HG03025 (cell line): ENCODE measurements around the gene SMOC1.

Experiments used
- ATAC-seq: cut with Tn5 transposase; IDR thresholded peaks from one replicate; pipeline ENCODE4 v1.9.1; 2021; ENCODE audit warnings: mild to moderate bottlenecking, moderate library complexity; ENCODE audit not compliant: unreplicated experiment, low FRiP score

SMOC1 gene

DNA sequence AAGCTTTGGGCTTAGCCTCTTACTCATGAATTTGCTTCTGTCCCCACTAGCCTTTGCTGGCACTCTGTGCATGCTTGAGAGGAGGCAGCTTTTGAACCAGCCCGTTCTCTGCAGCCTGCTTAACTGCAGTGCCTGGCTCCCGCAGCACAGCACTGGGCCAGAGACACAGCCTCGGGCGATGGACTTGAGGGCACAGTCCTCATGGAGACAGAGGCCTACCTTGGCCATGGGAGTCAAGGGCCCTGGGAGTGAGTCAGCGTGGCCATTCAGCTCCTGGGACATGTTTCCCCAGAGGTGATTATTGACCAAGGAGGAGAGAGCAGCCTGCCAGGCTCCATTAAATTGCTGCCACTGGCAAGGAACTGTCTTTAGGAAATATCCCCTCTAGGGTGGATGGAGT is 93.5 kb downstream of the SMOC1 start:
- no peak for ATAC-seq

DNA sequence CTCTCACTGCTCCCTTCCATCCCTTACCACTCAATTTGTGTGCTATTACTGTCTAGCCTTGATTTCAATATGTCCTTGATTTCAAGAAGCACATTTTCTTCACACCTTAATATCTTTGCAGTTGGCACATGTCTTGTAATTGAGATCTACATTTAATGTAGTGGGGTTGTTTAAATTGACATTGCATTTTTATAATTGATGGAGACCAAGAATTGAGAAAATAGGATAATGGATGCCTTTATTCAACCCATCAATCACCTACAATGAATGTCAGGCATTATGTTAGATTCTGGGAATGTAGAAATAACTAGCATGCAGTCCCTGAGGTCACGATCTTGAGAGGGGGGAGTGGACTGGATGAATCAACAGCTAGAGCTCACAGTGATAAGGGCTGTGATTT is 94.6 kb downstream of the SMOC1 start:
- ATAC-seq = no peak

DNA sequence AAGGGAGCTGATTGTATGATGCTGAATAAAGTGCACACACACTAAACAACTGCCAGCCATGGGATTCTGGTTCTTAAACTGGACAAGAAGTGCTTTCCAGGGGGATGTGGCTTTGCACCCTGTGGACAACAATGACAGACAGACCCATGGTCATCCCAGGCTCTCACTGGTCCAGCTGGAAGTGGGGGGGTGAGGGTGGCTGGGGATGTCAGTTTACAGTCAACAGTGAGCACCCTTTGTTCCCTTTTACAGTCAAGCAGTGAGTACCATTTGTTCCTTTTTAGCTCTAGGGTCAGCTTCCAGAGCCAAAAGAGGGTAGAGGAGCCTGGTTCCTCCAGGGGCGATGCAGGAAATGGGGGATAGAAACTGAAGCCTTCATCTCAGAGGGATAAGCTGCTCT is 100.7 kb downstream of the SMOC1 start:
- ATAC-seq = no peak

GRCh38 chr14:69980457-69981425 is 101.5 kb downstream of the SMOC1 start:
- no peak for ATAC-seq

DNA sequence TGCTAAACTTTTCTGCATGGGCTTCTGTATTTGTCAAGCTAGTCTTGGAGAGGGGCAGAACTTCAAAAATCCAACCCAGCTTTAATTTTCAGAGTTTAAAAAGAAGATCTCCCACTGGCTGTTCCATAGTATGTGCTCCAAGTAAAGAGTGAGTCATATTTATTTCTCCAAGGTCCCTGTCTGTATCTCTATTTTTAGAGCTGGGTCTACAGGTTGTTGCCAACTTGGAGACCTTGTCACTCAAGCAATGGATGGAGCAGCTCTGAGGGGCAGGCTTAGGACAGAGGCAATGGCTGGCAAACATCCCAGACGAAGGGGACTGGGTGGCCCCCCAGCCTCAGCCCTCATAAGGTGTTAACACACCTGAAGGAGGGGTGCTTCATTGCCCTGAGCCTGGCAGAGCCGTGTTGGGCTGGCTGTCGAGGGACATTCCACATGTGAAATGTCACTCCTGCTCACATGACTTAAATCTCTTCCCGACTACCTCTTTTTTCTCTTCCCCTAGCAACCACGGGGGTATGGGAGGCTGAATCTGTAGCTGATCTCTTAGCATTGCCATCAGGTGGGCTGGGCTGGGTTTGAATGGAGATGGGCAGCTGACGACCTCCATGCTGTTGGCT is 103.1 kb downstream of the SMOC1 start:
- no peak for ATAC-seq

DNA sequence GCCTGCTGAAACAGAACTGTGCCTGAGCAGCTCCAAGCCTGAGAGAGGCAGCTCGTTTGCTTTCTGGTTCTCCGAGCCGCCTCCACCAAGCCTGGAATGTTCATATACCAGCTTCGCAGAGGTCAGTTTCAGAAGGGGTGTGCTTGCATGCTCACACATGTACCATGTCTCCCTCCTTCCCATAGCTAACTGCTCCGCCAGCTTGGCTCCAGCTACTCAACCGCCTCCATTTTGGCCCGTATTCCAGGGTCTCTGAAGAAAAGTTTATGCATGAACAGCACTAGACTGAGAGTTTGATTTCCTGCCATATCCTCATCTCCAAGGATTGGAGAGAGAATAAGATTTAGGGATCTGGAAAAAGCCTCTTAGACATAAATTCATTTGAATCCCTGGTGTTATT is 103.7 kb downstream of the SMOC1 start:
- no peak for ATAC-seq

DNA sequence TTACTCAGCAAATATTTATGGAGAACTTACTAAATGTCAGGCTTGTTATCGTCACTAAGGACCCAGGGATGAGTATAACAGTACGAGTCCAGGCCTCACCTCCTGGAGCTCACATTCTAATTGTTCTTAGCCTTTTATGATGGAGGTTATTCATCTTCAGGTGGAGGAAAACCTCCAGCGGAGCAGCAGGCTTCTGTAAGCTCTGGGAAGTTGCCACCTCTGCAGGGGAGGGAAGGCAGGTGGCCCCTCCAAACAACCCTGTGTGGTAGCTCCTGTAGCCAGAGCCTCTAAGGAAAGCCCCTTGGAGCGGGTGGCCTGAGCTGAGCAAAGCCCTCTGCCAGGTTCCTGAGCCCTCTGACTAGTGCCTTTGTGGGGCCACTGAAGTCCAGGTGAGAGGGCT is 104.1 kb downstream of the SMOC1 start:
- ATAC-seq = no peak

GRCh38 chr14:69985463-69985862 is 106.2 kb downstream of the SMOC1 start:
- no peak for ATAC-seq

DNA sequence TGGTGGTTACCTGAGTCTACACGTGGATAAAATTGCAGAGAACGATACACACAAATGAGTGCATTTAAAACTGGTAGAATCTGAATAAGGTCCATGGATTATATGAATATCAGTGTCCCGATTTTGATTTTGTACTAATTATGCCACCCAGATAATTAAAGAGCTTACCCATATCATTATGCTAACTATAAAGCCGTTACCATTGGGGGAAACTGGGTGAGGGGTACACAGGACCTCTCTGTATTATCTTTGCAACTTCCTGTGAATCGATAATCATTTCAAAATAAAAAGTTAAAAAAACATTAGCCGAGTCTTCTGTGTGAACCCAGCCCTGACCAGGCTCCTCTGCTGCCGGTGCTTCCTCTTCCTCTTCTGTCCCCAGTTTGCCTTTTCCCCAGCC is 107.1 kb downstream of the SMOC1 start:
- ATAC-seq = no peak

GRCh38 chr14:69987406-69988121 is 108.3 kb downstream of the SMOC1 start:
- no peak for ATAC-seq

DNA sequence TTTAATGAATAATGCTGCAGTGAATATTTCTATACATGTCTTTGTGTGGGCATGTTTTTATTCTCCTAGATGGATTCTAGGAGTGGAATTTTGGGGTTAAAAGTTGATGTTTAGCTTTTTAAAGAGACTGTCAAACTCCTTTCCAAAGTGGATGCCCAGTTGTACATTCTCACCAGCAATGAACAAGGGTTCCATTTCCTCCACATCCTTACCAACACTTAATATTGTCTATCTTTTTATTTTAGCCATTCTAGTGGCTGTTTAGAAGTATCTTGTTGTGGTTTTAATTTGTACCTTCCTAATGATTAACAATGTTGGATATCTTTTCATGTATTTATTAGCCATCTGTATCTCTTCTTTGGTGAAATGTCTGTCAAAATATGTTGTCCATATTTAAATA is 109.8 kb downstream of the SMOC1 start:
- no peak for ATAC-seq

- ATAC-seq = no peak
Observed at GRCh38 chr14:69989622-69990021, 110.4 kb downstream of the SMOC1 start.

DNA sequence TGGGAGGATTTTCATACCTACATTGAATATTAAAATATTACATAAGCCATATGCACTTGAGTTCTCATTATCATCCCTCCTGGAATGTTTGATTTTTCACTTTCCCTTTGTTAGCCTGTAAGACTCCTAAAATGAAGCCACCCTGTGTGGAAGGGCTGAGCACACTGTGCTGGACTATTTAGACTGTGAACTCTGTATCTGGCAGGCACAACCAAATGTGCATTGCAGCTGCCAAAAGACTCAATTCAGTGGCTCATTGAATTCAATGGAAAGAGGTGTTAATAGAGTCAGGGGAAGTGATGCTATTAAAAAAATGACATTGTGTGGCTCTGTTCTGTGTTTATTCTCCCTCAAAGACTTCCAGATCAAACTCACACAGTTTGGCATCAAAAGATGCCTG is 111.1 kb downstream of the SMOC1 start:
- ATAC-seq = no peak

DNA sequence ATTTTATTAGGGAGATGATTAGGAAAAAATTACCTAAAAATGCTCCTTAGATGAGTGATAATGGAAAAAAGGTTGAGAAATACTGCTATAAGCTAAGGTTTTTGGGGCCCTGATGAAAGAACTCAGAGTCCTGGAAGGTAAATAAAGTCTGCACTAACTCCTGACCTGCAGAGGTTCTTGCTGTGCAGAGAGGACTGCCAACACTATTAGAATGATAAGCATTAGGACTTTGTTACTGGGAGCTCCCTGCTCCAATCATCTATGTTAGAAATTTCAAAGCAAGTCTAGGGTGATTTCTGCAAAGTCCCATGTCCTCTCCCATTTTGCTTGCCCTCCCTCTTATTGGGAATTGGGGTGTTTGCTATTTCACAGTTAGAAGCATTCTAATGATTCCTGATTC is 112.2 kb downstream of the SMOC1 start:
- ATAC-seq = no peak

DNA sequence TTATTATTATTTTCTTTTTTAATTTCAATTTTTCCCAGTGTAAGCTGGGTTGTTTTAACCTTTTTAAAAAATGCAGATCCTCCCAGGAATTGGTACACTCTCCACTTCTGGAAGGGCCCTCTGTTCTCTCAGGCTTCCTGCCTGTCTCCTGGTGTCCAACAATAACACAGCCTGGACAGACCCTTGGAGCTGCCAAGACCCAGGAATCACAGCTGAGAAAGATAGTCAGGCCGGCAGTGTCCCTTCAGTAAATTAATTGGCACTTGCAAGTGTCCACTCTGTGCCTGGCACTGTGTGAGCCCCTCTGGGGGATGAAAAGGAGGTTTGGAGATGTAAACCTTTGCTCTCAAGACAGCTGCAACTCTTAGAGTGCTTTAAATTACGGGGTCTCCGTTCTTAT is 113.3 kb downstream of the SMOC1 start:
- no peak for ATAC-seq

GRCh38 chr14:69993326-69993725 is 114.1 kb downstream of the SMOC1 start:
- no peak for ATAC-seq

DNA sequence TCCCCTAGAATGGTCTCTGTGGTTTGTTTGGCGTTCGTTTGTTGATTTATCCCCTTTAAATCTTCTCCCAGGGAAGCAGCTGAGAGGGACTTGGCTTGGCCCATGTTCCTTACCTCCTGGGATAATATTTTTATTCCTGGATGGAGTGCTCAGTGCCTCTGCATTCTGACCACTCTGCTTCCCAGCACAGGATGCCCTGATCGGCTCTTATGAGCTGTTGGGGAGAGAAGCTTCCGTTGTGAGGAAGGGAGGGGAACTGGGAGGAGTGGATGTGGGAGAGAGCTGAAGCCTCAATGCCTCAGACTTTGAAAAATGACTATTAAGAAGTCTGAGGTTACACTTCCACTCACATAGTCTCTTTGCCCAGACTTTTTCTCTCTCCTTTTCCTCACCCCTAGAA is 114.8 kb downstream of the SMOC1 start:
- ATAC-seq = no peak

GRCh38 chr14:69996216-69996615 is 117.0 kb downstream of the SMOC1 start:
- no peak for ATAC-seq

GRCh38 chr14:69997849-69998248 is 118.6 kb downstream of the SMOC1 start:
- ATAC-seq = no peak

DNA sequence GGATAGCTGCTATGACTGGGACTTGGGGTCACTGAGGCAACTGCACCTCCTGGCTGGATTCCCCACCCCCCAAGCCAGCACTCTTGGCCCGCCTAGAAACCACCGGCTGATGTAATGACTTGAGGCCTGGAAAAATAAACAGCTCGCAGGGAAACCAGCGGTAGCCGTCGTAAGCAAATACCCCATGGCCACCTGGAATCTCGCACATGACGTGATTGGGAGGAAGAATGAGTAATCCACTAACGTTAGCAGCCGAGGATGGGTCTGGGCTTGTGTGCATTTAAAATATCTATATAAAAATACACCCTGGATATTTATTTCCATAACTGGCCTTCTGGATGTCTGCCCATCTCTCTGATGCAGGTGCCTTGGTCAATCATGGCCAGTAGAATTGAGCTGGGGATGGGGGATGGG is 120.1 kb downstream of the SMOC1 start:
- no peak for ATAC-seq

- ATAC-seq = no peak
Observed at GRCh38 chr14:70000601-70001000, 121.4 kb downstream of the SMOC1 start.
